GM23338 (cell line): Measurements from ENCODE around the gene ZFYVE26. TPM values are rescaled to one million over a fixed set of nuclear protein-coding genes. Genes with fewer than 3 reads are reported as not detected.

Source experiments
- ATAC-seq: fragments of 200-7000 bp; cut with Tn5 transposase; 3 replicates; pipeline ENCODE4 v1.9.1; 2020
- DNase-seq: peaks from one replicate; pipeline ENCODE4 v3.0.0-alpha.2; 2015; ENCODE audit warnings: low spot score
- H2AFZ ChIP-seq: fragments of 200-600 bp; sonication (generic); 2 replicates; pipeline ENCODE4 v1.8.0; 2016; ENCODE audit warnings: antibody characterized with exemption, mild to moderate bottlenecking, moderate library complexity
- H3F3A ChIP-seq: fragments of 200-600 bp; sonication (generic); replicated peaks from 2 replicates; pipeline ENCODE4 v1.8.0; 2017; ENCODE audit warnings: antibody characterized with exemption, mixed run types, low read depth
- H3K27ac ChIP-seq: fragments of 200-600 bp; sonication (generic); 2 replicates; pipeline ENCODE4 v1.6.1; 2016; ENCODE audit warnings: low read depth
- H3K27me3 ChIP-seq: fragments of 200-600 bp; sonication (generic); 2 replicates; pipeline ENCODE4 v1.8.0; 2016; ENCODE audit warnings: mild to moderate bottlenecking, mixed run types, moderate library complexity; ENCODE audit not compliant: insufficient read depth
- H3K36me3 ChIP-seq: fragments of 200-600 bp; sonication (generic); 2 replicates; pipeline ENCODE4 v1.8.0; 2016; ENCODE audit warnings: mild to moderate bottlenecking; ENCODE audit not compliant: insufficient read depth
- H3K4me1 ChIP-seq: fragments of 200-600 bp; sonication (generic); 2 replicates; pipeline ENCODE4 v1.8.0; 2016; ENCODE audit warnings: mild to moderate bottlenecking, moderate library complexity; ENCODE audit not compliant: insufficient read depth
- H3K4me2 ChIP-seq: fragments of 200-600 bp; sonication (generic); 2 replicates; pipeline ENCODE4 v1.7.1; 2017; ENCODE audit warnings: mixed run types
- H3K4me3 ChIP-seq: fragments of 200-600 bp; sonication (generic); 2 replicates; pipeline ENCODE4 v1.6.1; 2016; ENCODE audit warnings: mixed run types
- H3K79me2 ChIP-seq: fragments of 200-600 bp; sonication (generic); replicated peaks from 2 replicates; pipeline ENCODE4 v1.8.0; 2017; ENCODE audit warnings: mild to moderate bottlenecking; ENCODE audit not compliant: insufficient read depth
- H3K9me2 ChIP-seq: fragments of 200-600 bp; sonication (generic); 2 replicates; pipeline ENCODE4 v1.8.0; 2017; ENCODE audit not compliant: insufficient read depth
- H4K20me1 ChIP-seq: fragments of 200-600 bp; sonication (generic); replicated peaks from 2 replicates; pipeline ENCODE4 v1.8.0; 2017; ENCODE audit warnings: mild to moderate bottlenecking; ENCODE audit not compliant: insufficient read depth
- H3K27ac Mint-ChIP-seq: 2 replicates; pipeline ENCODE4 v1.8.0; 2020; ENCODE audit warnings: inconsistent platforms, mild to moderate bottlenecking, moderate library complexity, mixed read lengths
- H3K27me3 Mint-ChIP-seq: 3 replicates; pipeline ENCODE4 v1.8.0; 2022; ENCODE audit warnings: low read depth, mild to moderate bottlenecking, moderate library complexity, mixed read lengths, inconsistent platforms; ENCODE audit not compliant: insufficient read depth, poor library complexity
- H3K36me3 Mint-ChIP-seq: 3 replicates; pipeline ENCODE4 v1.8.0; 2021; ENCODE audit warnings: low read depth, mild to moderate bottlenecking, inconsistent platforms, moderate library complexity, mixed read lengths
- H3K4me1 Mint-ChIP-seq: 3 replicates; pipeline ENCODE4 v1.8.0; 2020; ENCODE audit warnings: mild to moderate bottlenecking, inconsistent platforms, mixed read lengths
- H3K4me3 Mint-ChIP-seq: 3 replicates; pipeline ENCODE4 v1.8.0; 2021; ENCODE audit warnings: moderate library complexity, mild to moderate bottlenecking, inconsistent platforms, mixed read lengths
- H3K9me3 Mint-ChIP-seq: 3 replicates; pipeline ENCODE4 v1.8.0; 2020; ENCODE audit warnings: moderate library complexity, mild to moderate bottlenecking, inconsistent platforms, mixed read lengths
- CREB1 ChIP-seq: fragments of 250-450 bp; sonication (Bioruptor Pico); IDR thresholded peaks from 2 replicates; pipeline ENCODE4 v1.5.0; 2020; ENCODE audit warnings: low read depth, mild to moderate bottlenecking, moderate library complexity
- EZH2 ChIP-seq: fragments of 200-600 bp; sonication (generic); IDR thresholded peaks from one replicate; pipeline ENCODE4 v1.8.0; 2017; ENCODE audit warnings: antibody characterized with exemption, mild to moderate bottlenecking, low read depth; ENCODE audit not compliant: unreplicated experiment
- EZH2phosphoT487 ChIP-seq: fragments of 200-600 bp; sonication (generic); IDR thresholded peaks from one replicate; pipeline ENCODE4 v1.8.1; 2018; ENCODE audit warnings: antibody characterized with exemption; ENCODE audit not compliant: unreplicated experiment
- JUNB ChIP-seq: IDR thresholded peaks from one replicate; pipeline ENCODE4 v1.6.1; 2016; ENCODE audit warnings: antibody characterized with exemption; ENCODE audit not compliant: unreplicated experiment
- NANOG ChIP-seq: IDR thresholded peaks from 2 replicates; pipeline ENCODE4 v1.6.1; 2016; ENCODE audit warnings: antibody characterized with exemption, borderline replicate concordance
- POLR2AphosphoS5 ChIP-seq: IDR thresholded peaks from 2 replicates; pipeline ENCODE4 v1.6.1; 2016; ENCODE audit warnings: antibody characterized with exemption, low read depth
- STAT1 ChIP-seq: IDR thresholded peaks from one replicate; pipeline ENCODE4 v1.6.1; 2016; ENCODE audit warnings: antibody characterized with exemption; ENCODE audit not compliant: unreplicated experiment
- ZNF114 ChIP-seq: fragments of 250-450 bp; sonication (Bioruptor Pico); IDR thresholded peaks from 2 replicates; pipeline ENCODE4 v1.5.0; 2020; ENCODE audit warnings: mild to moderate bottlenecking, moderate library complexity
- ZNF331 ChIP-seq: fragments of 250-450 bp; sonication (Bioruptor Pico); IDR thresholded peaks from 2 replicates; pipeline ENCODE4 v1.5.0; 2020; ENCODE audit warnings: low read depth, mild to moderate bottlenecking, moderate library complexity
- polyA plus RNA-seq: library from polyadenylated mRNA; unstranded; fragments of >200 nt; fragmentation: Nextera tagmentation; extraction: Ambion mirVana; gene quantifications from 2 replicates; pipeline ENCODE4 v1.2.1, GENCODE V29; 2016
- total RNA-seq: library from RNA; depleted of rRNA; stranded (reverse); fragments of >200 nt; shearing (Covaris generic); gene quantifications from 2 replicates; pipeline ENCODE4 v1.2.3, GENCODE V29; 2014
- TF ChIP-seq, protein P1 (sequence below): IDR thresholded peaks from 2 replicates; pipeline ENCODE4 v1.6.1; 2016; ENCODE audit warnings: antibody characterized with exemption
- TF ChIP-seq, protein P2 (sequence below): IDR thresholded peaks from one replicate; pipeline ENCODE4 v1.6.1; 2018; ENCODE audit warnings: antibody characterized with exemption; ENCODE audit not compliant: unreplicated experiment
- TF ChIP-seq, protein P3 (sequence below), 2 experiments: fragments of 200-600 bp in 1 of 2; sonication (generic) in 1 of 2; conservative IDR thresholded peaks; 2 replicates each; pipeline versions ENCODE4 v1.5.1 to v1.6.1; 2016 to 2017; ENCODE audit warnings: antibody characterized with exemption in 2 of 2, low read depth in 2 of 2, mild to moderate bottlenecking in 2 of 2, moderate library complexity in 1 of 2
- TF ChIP-seq, protein P4 (sequence below): fragments of 250-450 bp; sonication (Bioruptor Pico); IDR thresholded peaks from 2 replicates; pipeline ENCODE4 v1.5.0; 2020; ENCODE audit warnings: mild to moderate bottlenecking, moderate library complexity

Gene ZFYVE26
- total and polyA plus RNA-seq, 2 experiments from 2014 or later, result 5.6 to 36.0 TPM

DNA sequence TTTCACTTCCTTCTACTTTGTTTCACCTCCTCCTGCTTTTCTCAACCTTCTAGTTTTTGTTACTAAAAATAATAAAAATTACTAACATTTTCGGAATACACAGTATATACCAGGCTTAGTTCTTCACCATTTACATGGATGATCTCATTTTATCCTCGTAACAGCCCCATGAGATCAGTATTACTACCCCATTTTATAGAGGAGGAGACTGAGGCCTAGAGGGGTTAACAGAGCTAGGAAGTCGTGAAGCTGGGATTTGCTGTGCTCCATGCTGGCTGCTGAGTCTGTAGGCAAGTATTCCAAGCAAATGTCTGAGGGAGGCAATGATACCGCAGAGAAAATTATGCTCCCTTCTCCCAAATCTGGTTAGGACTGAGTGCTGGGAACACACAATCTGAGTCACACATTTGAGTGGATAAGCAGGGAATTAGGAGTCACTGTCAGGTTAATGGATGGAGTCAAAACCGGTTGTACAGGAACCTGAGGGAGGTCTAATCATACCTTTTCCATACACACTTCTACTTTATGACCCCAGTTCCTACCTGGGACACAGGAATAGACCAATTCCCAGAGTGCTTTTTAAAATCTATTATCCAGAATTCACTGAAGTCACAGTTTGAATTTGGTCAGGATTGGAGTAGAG lies 51.1 kb downstream of the ZFYVE26 start:
- Histone ChIP-seq H3K79me2 (no peaks in the 10 kb centered on the region), H4K20me1 (no peaks in the 10 kb centered on the region), H3K9me2 (no peaks in the 10 kb centered on the region), H3K27me3 (no peaks in the 10 kb centered on the region), H3K27ac (no peak overlapping the region), H3K36me3 (peaks cover 19% of the 10 kb centered on the region), H2AFZ (no peak overlapping the region), H3K4me1 (no peaks in the 10 kb centered on the region), H3K4me3 (no peak overlapping the region), H3K4me2 (no peak overlapping the region), H3F3A (no peaks in the 10 kb centered on the region)
- peaks cover 51% of the 10 kb centered on the region for H3K36me3 Mint-ChIP-seq
- no peaks in the 10 kb centered on the region for H3K27me3 Mint-ChIP-seq
- H3K4me1 Mint-ChIP-seq, result no peaks in the 10 kb centered on the region
- TF ChIP-seq EZH2phosphoT487 (no peak), JUNB (no peak), EZH2 (no peak), ZNF114 (CRISPR knock-in tag) (no peak), NANOG (no peak), POLR2AphosphoS5 (no peak), ZNF331 (no peak), STAT1 (no peak), CREB1 (CRISPR knock-in tag) (no peak)
- TF ChIP-seq, protein P1, sequence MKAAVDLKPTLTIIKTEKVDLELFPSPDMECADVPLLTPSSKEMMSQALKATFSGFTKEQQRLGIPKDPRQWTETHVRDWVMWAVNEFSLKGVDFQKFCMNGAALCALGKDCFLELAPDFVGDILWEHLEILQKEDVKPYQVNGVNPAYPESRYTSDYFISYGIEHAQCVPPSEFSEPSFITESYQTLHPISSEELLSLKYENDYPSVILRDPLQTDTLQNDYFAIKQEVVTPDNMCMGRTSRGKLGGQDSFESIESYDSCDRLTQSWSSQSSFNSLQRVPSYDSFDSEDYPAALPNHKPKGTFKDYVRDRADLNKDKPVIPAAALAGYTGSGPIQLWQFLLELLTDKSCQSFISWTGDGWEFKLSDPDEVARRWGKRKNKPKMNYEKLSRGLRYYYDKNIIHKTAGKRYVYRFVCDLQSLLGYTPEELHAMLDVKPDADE, result no peak
- TF ChIP-seq, protein P2, sequence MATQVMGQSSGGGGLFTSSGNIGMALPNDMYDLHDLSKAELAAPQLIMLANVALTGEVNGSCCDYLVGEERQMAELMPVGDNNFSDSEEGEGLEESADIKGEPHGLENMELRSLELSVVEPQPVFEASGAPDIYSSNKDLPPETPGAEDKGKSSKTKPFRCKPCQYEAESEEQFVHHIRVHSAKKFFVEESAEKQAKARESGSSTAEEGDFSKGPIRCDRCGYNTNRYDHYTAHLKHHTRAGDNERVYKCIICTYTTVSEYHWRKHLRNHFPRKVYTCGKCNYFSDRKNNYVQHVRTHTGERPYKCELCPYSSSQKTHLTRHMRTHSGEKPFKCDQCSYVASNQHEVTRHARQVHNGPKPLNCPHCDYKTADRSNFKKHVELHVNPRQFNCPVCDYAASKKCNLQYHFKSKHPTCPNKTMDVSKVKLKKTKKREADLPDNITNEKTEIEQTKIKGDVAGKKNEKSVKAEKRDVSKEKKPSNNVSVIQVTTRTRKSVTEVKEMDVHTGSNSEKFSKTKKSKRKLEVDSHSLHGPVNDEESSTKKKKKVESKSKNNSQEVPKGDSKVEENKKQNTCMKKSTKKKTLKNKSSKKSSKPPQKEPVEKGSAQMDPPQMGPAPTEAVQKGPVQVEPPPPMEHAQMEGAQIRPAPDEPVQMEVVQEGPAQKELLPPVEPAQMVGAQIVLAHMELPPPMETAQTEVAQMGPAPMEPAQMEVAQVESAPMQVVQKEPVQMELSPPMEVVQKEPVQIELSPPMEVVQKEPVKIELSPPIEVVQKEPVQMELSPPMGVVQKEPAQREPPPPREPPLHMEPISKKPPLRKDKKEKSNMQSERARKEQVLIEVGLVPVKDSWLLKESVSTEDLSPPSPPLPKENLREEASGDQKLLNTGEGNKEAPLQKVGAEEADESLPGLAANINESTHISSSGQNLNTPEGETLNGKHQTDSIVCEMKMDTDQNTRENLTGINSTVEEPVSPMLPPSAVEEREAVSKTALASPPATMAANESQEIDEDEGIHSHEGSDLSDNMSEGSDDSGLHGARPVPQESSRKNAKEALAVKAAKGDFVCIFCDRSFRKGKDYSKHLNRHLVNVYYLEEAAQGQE, result no peak
- TF ChIP-seq, protein P3, sequence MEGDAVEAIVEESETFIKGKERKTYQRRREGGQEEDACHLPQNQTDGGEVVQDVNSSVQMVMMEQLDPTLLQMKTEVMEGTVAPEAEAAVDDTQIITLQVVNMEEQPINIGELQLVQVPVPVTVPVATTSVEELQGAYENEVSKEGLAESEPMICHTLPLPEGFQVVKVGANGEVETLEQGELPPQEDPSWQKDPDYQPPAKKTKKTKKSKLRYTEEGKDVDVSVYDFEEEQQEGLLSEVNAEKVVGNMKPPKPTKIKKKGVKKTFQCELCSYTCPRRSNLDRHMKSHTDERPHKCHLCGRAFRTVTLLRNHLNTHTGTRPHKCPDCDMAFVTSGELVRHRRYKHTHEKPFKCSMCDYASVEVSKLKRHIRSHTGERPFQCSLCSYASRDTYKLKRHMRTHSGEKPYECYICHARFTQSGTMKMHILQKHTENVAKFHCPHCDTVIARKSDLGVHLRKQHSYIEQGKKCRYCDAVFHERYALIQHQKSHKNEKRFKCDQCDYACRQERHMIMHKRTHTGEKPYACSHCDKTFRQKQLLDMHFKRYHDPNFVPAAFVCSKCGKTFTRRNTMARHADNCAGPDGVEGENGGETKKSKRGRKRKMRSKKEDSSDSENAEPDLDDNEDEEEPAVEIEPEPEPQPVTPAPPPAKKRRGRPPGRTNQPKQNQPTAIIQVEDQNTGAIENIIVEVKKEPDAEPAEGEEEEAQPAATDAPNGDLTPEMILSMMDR (conservative IDR thresholded peaks at IDR 0.05; ENCODE audit: low read depth in 2 of 2), result no peak
- TF ChIP-seq, protein P4, sequence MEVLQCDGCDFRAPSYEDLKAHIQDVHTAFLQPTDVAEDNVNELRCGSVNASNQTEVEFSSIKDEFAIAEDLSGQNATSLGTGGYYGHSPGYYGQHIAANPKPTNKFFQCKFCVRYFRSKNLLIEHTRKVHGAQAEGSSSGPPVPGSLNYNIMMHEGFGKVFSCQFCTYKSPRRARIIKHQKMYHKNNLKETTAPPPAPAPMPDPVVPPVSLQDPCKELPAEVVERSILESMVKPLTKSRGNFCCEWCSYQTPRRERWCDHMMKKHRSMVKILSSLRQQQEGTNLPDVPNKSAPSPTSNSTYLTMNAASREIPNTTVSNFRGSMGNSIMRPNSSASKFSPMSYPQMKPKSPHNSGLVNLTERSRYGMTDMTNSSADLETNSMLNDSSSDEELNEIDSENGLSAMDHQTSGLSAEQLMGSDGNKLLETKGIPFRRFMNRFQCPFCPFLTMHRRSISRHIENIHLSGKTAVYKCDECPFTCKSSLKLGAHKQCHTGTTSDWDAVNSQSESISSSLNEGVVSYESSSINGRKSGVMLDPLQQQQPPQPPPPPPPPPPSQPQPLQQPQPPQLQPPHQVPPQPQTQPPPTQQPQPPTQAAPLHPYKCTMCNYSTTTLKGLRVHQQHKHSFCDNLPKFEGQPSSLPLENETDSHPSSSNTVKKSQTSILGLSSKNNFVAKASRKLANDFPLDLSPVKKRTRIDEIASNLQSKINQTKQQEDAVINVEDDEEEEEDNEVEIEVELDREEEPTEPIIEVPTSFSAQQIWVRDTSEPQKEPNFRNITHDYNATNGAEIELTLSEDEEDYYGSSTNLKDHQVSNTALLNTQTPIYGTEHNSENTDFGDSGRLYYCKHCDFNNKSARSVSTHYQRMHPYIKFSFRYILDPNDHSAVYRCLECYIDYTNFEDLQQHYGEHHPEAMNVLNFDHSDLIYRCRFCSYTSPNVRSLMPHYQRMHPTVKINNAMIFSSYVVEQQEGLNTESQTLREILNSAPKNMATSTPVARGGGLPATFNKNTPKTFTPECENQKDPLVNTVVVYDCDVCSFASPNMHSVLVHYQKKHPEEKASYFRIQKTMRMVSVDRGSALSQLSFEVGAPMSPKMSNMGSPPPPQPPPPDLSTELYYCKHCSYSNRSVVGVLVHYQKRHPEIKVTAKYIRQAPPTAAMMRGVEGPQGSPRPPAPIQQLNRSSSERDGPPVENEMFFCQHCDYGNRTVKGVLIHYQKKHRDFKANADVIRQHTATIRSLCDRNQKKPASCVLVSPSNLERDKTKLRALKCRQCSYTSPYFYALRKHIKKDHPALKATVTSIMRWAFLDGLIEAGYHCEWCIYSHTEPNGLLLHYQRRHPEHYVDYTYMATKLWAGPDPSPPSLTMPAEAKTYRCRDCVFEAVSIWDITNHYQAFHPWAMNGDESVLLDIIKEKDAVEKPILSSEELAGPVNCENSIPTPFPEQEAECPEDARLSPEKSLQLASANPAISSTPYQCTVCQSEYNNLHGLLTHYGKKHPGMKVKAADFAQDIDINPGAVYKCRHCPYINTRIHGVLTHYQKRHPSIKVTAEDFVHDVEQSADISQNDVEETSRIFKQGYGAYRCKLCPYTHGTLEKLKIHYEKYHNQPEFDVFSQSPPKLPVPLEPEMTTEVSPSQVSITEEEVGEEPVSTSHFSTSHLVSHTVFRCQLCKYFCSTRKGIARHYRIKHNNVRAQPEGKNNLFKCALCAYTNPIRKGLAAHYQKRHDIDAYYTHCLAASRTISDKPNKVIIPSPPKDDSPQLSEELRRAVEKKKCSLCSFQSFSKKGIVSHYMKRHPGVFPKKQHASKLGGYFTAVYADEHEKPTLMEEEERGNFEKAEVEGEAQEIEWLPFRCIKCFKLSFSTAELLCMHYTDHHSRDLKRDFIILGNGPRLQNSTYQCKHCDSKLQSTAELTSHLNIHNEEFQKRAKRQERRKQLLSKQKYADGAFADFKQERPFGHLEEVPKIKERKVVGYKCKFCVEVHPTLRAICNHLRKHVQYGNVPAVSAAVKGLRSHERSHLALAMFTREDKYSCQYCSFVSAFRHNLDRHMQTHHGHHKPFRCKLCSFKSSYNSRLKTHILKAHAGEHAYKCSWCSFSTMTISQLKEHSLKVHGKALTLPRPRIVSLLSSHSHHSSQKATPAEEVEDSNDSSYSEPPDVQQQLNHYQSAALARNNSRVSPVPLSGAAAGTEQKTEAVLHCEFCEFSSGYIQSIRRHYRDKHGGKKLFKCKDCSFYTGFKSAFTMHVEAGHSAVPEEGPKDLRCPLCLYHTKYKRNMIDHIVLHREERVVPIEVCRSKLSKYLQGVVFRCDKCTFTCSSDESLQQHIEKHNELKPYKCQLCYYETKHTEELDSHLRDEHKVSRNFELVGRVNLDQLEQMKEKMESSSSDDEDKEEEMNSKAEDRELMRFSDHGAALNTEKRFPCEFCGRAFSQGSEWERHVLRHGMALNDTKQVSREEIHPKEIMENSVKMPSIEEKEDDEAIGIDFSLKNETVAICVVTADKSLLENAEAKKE (CRISPR knock-in tag), result no peak
- DNase-seq (no peak), ATAC-seq (no peak)
- no peak overlapping the region for H3K4me3 Mint-ChIP-seq
- no peaks in the 10 kb centered on the region for H3K9me3 Mint-ChIP-seq
- no peak overlapping the region for H3K27ac Mint-ChIP-seq
